Right lung (tissue), 5 donors: ENCODE measurements around the gene CANX. TPM values are rescaled to one million over a fixed set of nuclear protein-coding genes. Genes with fewer than 3 reads are reported as not detected.

ENCODE experiments used
- DNase-seq, 2 donors: peaks; one replicate each; pipeline ENCODE4 v3.0.0-alpha.2; 2013
- polyA plus RNA-seq, 5 donors: library from polyadenylated mRNA; unstranded; fragments of 120-200 nt; gene quantifications; one replicate each; pipeline versions ENCODE4 v1.2.1 to v1.2.3, GENCODE V29; 2013; ENCODE audit warnings: inconsistent platforms in 1 of 5, low replicate concordance in 1 of 5; ENCODE audit not compliant: insufficient read length in 5 of 5, insufficient read depth in 1 of 5

Gene CANX
- polyA plus RNA-seq, 5 donors, result 301 to 471 (median 437) TPM

GRCh38 chr5:179774442-179774841 is 75.7 kb downstream of the CANX start:
- DNase-seq, result no peak

GRCh38 chr5:179776411-179776938 is 77.7 kb downstream of the CANX start:
- no peak for DNase-seq

DNA sequence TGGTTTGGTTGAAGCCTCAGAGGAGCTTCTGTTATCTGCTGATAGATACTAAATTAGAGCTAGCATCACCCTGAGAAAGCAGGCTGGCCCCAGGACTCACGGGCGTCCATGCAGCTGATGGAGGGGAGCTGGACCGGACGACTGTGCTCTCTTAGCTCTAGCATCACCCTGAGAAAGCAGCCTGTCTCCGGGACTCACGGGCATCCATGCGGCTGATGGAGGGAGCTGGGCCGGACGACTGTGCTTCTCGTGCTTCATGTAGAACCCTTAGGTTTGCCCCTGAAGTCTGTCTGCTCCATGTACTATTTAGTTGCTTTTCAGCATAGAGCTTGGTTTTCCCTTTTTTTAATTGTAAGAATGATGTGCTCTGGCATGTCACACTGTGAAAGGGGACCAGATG is 78.7 kb downstream of the CANX start:
- no peak for DNase-seq

DNA sequence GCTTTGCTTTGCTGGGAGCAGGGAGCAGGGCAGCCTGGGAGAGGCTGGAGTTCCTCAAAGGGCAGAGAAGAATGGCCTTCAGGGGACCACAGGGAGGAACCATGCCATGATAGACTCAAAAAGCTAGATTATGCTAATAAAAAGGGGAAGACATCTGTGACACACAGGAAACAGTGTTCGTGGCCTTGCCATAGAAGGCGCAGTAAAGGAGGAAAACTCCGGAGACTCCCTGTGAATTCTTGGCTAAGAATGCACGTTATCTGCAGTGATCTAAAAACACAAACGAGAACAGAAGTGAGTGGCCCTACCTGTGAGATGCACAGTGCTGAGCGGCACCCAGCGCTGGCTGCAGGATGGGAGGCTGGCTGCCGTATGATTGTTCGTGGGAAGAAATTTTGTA is 79.1 kb downstream of the CANX start:
- DNase-seq, result no peak

GRCh38 chr5:179778591-179778990 is 79.8 kb downstream of the CANX start:
- DNase-seq, result no peak

DNA sequence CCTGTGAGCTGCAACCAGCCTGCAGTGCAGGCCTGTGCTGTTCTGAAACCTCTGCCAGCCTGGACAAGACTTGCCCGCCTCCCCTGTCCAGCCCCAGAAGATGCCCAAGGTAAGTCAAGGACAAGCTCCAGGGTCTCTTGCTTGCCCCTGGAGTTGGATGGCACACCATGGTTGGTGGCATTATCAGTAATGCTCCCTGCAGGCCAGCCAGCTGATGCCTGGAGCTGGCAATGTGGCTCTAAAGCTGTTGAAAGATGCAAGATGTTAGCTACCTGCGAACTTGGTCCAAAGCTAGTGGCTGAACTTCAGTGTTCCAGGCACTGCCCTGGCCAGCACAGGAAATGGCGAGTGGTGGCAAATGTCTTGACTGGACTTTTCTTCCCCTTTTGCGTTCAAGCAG is 81.1 kb downstream of the CANX start:
- no peak for DNase-seq

GRCh38 chr5:179780362-179780761 is 81.6 kb downstream of the CANX start:
- DNase-seq, result no peak

Other genes with a start within 250 kb of the CANX start
- gene RUFY1, start 148.4 kb upstream of the CANX start, polyA plus RNA-seq, result 10 to 100 TPM; 68.9 to 92.5 (median 77.2) TPM
- gene HNRNPH1, start 75.3 kb upstream of the CANX start, polyA plus RNA-seq, result 1,000 to 10,000 TPM; 1,262 to 1,948 (median 1,836) TPM
- gene CBY3, start 17.9 kb upstream of the CANX start, polyA plus RNA-seq, result 1 to 10 TPM in 1 of 5 donors, under 1 TPM in 4; 0.28 to 1.1 (median 0.77) TPM
- gene MAML1, start 33.9 kb downstream of the CANX start, polyA plus RNA-seq, result 10 to 100 TPM; 39.2 to 46.4 (median 43.1) TPM
- gene LTC4S, start 95.0 kb downstream of the CANX start, polyA plus RNA-seq, result 10 to 100 TPM in 1 of 5 donors, 1 to 10 TPM in 4; 3.0 to 10.5 (median 4.4) TPM
- 100 to 1,000 TPM in 2 of 5 donors, 10 to 100 TPM in 3; 84.5 to 115 (median 96.8) TPM for gene MGAT4B, start 107.9 kb downstream of the CANX start, polyA plus RNA-seq
- gene SQSTM1, start 121.9 kb downstream of the CANX start, polyA plus RNA-seq, result 100 to 1,000 TPM in 2 of 5 donors, 10 to 100 TPM in 3; 68.4 to 113 (median 97.1) TPM
- 10 to 100 TPM; 38.9 to 53.4 (median 43.3) TPM for gene MRNIP, start 159.8 kb downstream of the CANX start, polyA plus RNA-seq
- gene TBC1D9B, start 208.9 kb downstream of the CANX start, polyA plus RNA-seq, result 100 to 1,000 TPM in 1 of 5 donors, 10 to 100 TPM in 4; 76.3 to 100 (median 89.1) TPM